Measurements from ENCODE around the gene OSBPL6.

- TF ChIP-seq POLR2A (IDR thresholded peaks at IDR 0.05) = no peak
- TF ChIP-seq CTCF (IDR thresholded peaks at IDR 0.05) = no peak
These were observed 121.2 kb downstream of the OSBPL6 start for GRCh38 chr2:178315488-178315948.

Data from uterus (tissue), 2 donors.